Liver (tissue), 9 donors: ENCODE results near the gene DIP2B. TPM values are rescaled to one million over a fixed set of nuclear protein-coding genes. Genes with fewer than 3 reads are reported as not detected.

ENCODE experiments used
- DNase-seq: peaks from one replicate; pipeline ENCODE4 v3.0.0-alpha.2; 2017; ENCODE audit warnings: low spot score
- H3K27ac ChIP-seq, 2 donors: one replicate each; pipeline ENCODE4 v1.7.0; 2013; ENCODE audit warnings: inconsistent platforms in 2 of 2, low read length in 2 of 2, control low read depth in 1 of 2, low read depth in 1 of 2, mild to moderate bottlenecking in 1 of 2
- H3K27me3 ChIP-seq, 4 donors: one replicate each; pipeline versions ENCODE4 v1.6.1 to v1.7.0; 2013; ENCODE audit warnings: low read length in 3 of 4, inconsistent platforms in 1 of 4, mild to moderate bottlenecking in 1 of 4, moderate library complexity in 1 of 4; ENCODE audit not compliant: control insufficient read depth in 4 of 4, insufficient read depth in 4 of 4
- H3K36me3 ChIP-seq, 4 donors: one replicate each; pipeline versions ENCODE4 v1.6.1 to v1.7.0; 2013; ENCODE audit warnings: low read length in 3 of 4, mild to moderate bottlenecking in 3 of 4, low read depth in 1 of 4, moderate library complexity in 1 of 4; ENCODE audit not compliant: control insufficient read depth in 4 of 4, insufficient read depth in 3 of 4
- H3K4me1 ChIP-seq, 4 donors: one replicate each; pipeline versions ENCODE4 v1.6.1 to v1.7.0; 2013; ENCODE audit warnings: low read length in 3 of 4, mild to moderate bottlenecking in 3 of 4, moderate library complexity in 1 of 4; ENCODE audit not compliant: control insufficient read depth in 4 of 4, insufficient read depth in 4 of 4
- H3K4me3 ChIP-seq, 3 donors: one replicate each; pipeline versions ENCODE4 v1.6.1 to v1.7.0; 2013; ENCODE audit warnings: low read length in 3 of 3, control low read depth in 1 of 3, low read depth in 1 of 3, mild to moderate bottlenecking in 1 of 3
- H3K9ac ChIP-seq, 2 donors: one replicate each; pipeline ENCODE4 v1.7.0; 2013; ENCODE audit warnings: low read length in 2 of 2, mild to moderate bottlenecking in 2 of 2, moderate library complexity in 2 of 2, control low read depth in 1 of 2, low read depth in 1 of 2
- H3K9me3 ChIP-seq, 4 donors: one replicate each; pipeline versions ENCODE4 v1.6.1 to v1.7.0; 2013; ENCODE audit warnings: low read length in 3 of 4; ENCODE audit not compliant: control insufficient read depth in 4 of 4
- ATF3 ChIP-seq: IDR thresholded peaks from 2 replicates; pipeline ENCODE4 v1.6.1; 2016; ENCODE audit warnings: antibody characterized with exemption
- CTCF ChIP-seq: fragments of 150-350 bp; IDR thresholded peaks from 2 replicates; pipeline ENCODE4 v1.5.1; 2017; ENCODE audit warnings: improper control_type of control experiment, low read depth, low read length; ENCODE audit not compliant: missing input control
- EGR1 ChIP-seq, 2 donors: IDR thresholded peaks; 2 replicates each; pipeline ENCODE4 v1.6.1; 2016 to 2018; ENCODE audit warnings: antibody characterized with exemption in 2 of 2, low read depth in 2 of 2
- FOXA1 ChIP-seq: IDR thresholded peaks from 2 replicates; pipeline ENCODE4 v1.6.1; 2016; ENCODE audit warnings: antibody characterized with exemption
- FOXA2 ChIP-seq: IDR thresholded peaks from 2 replicates; pipeline ENCODE4 v1.6.1; 2016; ENCODE audit warnings: antibody characterized with exemption
- GABPA ChIP-seq, 2 donors: IDR thresholded peaks in 1 of 2; conservative IDR thresholded peaks in 1 of 2; 2 replicates each; pipeline ENCODE4 v1.6.1; 2016; ENCODE audit warnings: antibody characterized with exemption in 2 of 2, mild to moderate bottlenecking in 1 of 2, moderate library complexity in 1 of 2
- HNF4A ChIP-seq, 2 donors: conservative IDR thresholded peaks; 2 replicates each; pipeline ENCODE4 v1.6.1; 2016; ENCODE audit warnings: antibody characterized with exemption in 2 of 2, mild to moderate bottlenecking in 2 of 2
- HNF4G ChIP-seq: IDR thresholded peaks from 2 replicates; pipeline ENCODE4 v1.6.1; 2016; ENCODE audit warnings: antibody characterized with exemption
- JUND ChIP-seq, 2 donors: IDR thresholded peaks; 2 replicates each; pipeline ENCODE4 v1.6.1; 2016; ENCODE audit warnings: antibody characterized with exemption in 2 of 2
- NR2F2 ChIP-seq: IDR thresholded peaks from 2 replicates; pipeline ENCODE4 v1.6.1; 2016; ENCODE audit warnings: antibody characterized with exemption
- RAD21 ChIP-seq, 2 donors: IDR thresholded peaks; 2 replicates each; pipeline ENCODE4 v1.6.1; 2016; ENCODE audit warnings: antibody characterized with exemption in 2 of 2, mild to moderate bottlenecking in 2 of 2
- REST ChIP-seq: IDR thresholded peaks from 2 replicates; pipeline ENCODE4 v1.6.1; 2016; ENCODE audit warnings: antibody characterized with exemption, mild to moderate bottlenecking
- RXRA ChIP-seq, 2 donors: IDR thresholded peaks; 2 replicates each; pipeline ENCODE4 v1.6.1; 2017 to 2018; ENCODE audit warnings: antibody characterized with exemption in 2 of 2, mild to moderate bottlenecking in 1 of 2
- SP1 ChIP-seq: IDR thresholded peaks from 2 replicates; pipeline ENCODE4 v1.6.1; 2018; ENCODE audit warnings: antibody characterized with exemption, mild to moderate bottlenecking
- TAF1 ChIP-seq: conservative IDR thresholded peaks from 2 replicates; pipeline ENCODE4 v1.6.1; 2016; ENCODE audit warnings: antibody characterized with exemption, mild to moderate bottlenecking
- YY1 ChIP-seq: IDR thresholded peaks from 2 replicates; pipeline ENCODE4 v1.6.1; 2016; ENCODE audit warnings: antibody characterized with exemption, mild to moderate bottlenecking
- ZBTB33 ChIP-seq: IDR thresholded peaks from 2 replicates; pipeline ENCODE4 v1.6.1; 2016; ENCODE audit warnings: antibody characterized with exemption
- WGBS: extraction: QIAGEN DNeasy Blood & Tissue Kit; methylation state at CpG from one replicate; pipeline ENCODE4 v1.1.7; 2013; 5-methylcytosine and 5-hydroxymethylcytosine counted together
- polyA plus RNA-seq, 2 donors: library from polyadenylated mRNA; stranded (reverse) in 1 of 2; unstranded in 1 of 2; fragments of 200-250 nt in 1 of 2; fragments of >200 nt in 1 of 2; fragmentation: Nextera tagmentation in 1 of 2; extraction: Ambion mirVana in 1 of 2; gene quantifications; one replicate each; pipeline versions ENCODE4 v1.2.1 to v1.2.3, GENCODE V29; 2013 to 2015
- total RNA-seq, 2 donors: library from RNA; depleted of rRNA; stranded (reverse); fragments of >200 nt; gene quantifications; one replicate each; pipeline ENCODE4 v1.2.3, GENCODE V29; 2014
- TF ChIP-seq, protein P1 (sequence below): IDR thresholded peaks from 2 replicates; pipeline ENCODE4 v1.6.1; 2016; ENCODE audit warnings: antibody characterized with exemption
- donor health status: healthy.
- donor health status: healthy.
- donor health status: healthy.
- donor health status: healthy.
- donor health status: healthy.

The DIP2B gene
- total and polyA plus RNA-seq, 4 donors, result 4.8 to 30.7 (median 13.8) TPM

DNA sequence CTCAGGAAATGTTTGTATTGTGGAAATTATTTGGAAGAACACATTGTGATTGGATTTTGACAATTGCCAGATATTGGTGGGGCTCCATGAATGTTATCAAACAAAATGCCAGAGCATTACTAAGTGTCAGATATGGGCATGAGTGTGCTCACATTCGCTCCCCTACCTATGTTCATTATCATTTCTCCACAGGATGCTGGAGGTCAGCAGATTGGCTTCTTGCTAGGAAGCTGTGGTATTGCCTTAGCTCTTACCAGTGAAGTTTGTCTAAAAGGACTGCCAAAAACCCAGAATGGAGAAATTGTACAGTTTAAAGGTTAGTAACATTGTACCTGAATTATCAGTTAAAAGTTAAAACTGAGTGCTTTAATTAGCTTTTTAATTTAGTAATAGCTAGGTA lies 180.9 kb downstream of the DIP2B start:
- Histone ChIP-seq H3K27me3 (no peaks in the 10 kb centered on the region), H3K4me3 (no peak overlapping the region), H3K4me1 (no peaks in the 10 kb centered on the region), H3K36me3 (peaks cover 3 to 60% (median 43%) of the 10 kb centered on the region in 4 donors), H3K27ac (no peak overlapping the region), H3K9me3 (no peaks in the 10 kb centered on the region), H3K9ac (no peak overlapping the region)
- no peak for TF ChIP-seq HNF4A (conservative IDR thresholded peaks at IDR 0.05)
- no peak for TF ChIP-seq TAF1
- TF ChIP-seq, protein P1, sequence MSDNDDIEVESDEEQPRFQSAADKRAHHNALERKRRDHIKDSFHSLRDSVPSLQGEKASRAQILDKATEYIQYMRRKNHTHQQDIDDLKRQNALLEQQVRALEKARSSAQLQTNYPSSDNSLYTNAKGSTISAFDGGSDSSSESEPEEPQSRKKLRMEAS, result no peak
- TF ChIP-seq FOXA1, result no peak
- TF ChIP-seq NR2F2, result no peak
- no peak for TF ChIP-seq EGR1 (IDR thresholded peaks at IDR 0.05; ENCODE audit: low read depth in 2 of 2)
- no peak for TF ChIP-seq SP1
- WGBS, result 79% methylated on average over 1 of the region's 1 CpG
- no peak for DNase-seq

DNA sequence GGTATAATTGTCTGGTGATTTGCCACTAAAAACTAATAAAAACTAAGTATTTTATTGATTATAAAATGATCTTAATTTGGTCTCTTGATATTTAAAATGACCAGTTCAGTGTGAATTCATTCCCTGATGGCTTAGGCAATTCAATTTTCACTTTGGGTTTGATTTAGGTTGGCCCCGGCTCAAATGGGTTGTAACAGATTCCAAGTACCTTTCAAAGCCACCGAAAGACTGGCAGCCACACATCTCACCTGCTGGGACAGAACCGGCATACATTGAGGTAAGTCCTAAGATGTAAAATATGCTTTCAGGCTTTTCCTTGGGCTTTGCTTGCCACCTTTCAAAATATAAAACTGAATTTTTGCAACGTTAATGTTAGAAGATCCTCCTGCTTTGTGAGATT lies 181.6 kb downstream of the DIP2B start:
- Histone ChIP-seq H3K9ac (no peak overlapping the region), H3K27me3 (no peaks in the 10 kb centered on the region), H3K9me3 (no peaks in the 10 kb centered on the region), H3K4me1 (no peaks in the 10 kb centered on the region), H3K36me3 (peaks cover 3 to 67% (median 44%) of the 10 kb centered on the region in 4 donors), H3K4me3 (no peak overlapping the region), H3K27ac (no peak overlapping the region)
- no peak for DNase-seq
- no peak for TF ChIP-seq FOXA1
- TF ChIP-seq, protein P1, result no peak
- no peak for TF ChIP-seq NR2F2
- TF ChIP-seq ATF3, result no peak
- TF ChIP-seq JUND (IDR thresholded peaks at IDR 0.05), result no peak
- TF ChIP-seq CTCF, result no peak
- TF ChIP-seq RXRA (IDR thresholded peaks at IDR 0.05), result no peak
- no peak for TF ChIP-seq YY1
- no peak for TF ChIP-seq TAF1
- no peak for TF ChIP-seq REST
- TF ChIP-seq GABPA (IDR thresholded peaks at IDR 0.05 in 1 of 2, conservative IDR thresholded peaks at IDR 0.05 in 1 of 2), result no peak
- no peak for TF ChIP-seq HNF4G
- no peak for TF ChIP-seq FOXA2
- no peak for TF ChIP-seq HNF4A (conservative IDR thresholded peaks at IDR 0.05)
- TF ChIP-seq SP1, result no peak
- no peak for TF ChIP-seq ZBTB33
- TF ChIP-seq EGR1 (IDR thresholded peaks at IDR 0.05; ENCODE audit: low read depth in 2 of 2), result no peak
- no peak for TF ChIP-seq RAD21 (IDR thresholded peaks at IDR 0.05)
- 92% methylated on average over 4 of the region's 4 CpGs for WGBS
